GM18873 (cell line): ENCODE results near the gene GDI1.

Experiments
- ATAC-seq: cut with Tn5 transposase; IDR thresholded peaks from one replicate; pipeline ENCODE4 v1.9.1; 2021; ENCODE audit warnings: mild to moderate bottlenecking, moderate library complexity, moderate number of reproducible peaks; ENCODE audit not compliant: unreplicated experiment, low FRiP score

Gene GDI1

GRCh38 chrX:154436374-154436982 lies 476 bp upstream of the GDI1 start:
- no peak for ATAC-seq

DNA sequence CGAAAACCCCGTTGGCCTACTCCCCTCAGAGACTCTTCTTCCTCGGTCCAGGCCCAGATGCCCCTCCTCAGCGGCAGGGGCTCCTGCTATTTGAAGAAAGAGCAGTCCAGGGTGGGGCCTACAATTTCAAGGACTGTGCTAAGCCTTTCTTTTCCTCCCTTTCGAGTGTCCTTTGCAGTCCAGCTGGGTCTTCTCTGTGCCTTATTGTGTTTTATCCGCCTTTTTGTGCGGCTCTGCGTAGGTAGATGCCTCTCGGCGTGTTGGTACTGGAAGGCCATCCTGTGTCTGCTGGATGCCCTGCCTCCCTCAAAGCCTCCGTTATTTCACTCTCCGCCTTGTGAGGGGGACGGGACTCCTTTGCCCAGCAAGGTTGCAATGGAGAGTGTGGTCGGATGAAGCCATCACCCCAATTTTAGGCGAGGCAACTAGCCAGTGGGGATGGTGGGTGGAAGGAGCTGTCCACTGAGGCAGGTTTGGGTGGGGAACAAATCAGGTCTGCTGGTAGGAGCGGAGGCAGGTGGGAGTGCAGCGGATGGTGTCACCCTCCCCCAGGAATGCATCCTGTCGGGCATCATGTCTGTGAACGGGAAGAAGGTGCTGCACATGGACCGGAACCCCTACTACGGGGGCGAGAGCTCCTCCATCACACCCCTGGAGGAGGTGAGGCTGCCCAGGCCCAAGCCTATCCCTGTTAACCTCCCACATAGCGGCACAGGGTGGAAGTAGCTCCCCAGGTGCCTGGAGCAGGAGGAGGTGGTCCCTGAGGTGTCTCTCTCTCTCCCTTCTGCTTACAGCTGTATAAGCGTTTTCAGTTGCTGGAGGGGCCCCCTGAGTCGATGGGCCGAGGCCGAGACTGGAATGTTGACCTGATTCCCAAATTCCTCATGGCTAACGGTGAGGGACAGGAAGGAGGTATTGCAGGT lies 1.3 kb downstream of the GDI1 start:
- no peak for ATAC-seq

DNA sequence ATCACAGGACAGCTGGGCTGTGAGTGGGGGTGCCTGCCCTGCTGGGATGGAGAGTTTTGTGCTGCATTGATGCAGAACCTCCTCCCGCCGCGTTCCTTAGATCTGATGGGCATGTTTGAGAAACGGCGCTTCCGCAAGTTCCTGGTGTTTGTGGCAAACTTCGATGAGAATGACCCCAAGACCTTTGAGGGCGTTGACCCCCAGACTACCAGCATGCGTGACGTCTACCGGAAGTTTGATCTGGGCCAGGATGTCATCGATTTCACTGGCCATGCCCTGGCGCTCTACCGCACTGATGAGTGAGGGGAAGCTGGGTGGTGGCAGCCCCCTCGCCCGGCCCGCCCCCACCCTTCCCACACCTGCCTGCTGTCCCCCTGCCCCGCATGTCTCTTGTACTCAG lies 2.9 kb downstream of the GDI1 start:
- no peak for ATAC-seq

DNA sequence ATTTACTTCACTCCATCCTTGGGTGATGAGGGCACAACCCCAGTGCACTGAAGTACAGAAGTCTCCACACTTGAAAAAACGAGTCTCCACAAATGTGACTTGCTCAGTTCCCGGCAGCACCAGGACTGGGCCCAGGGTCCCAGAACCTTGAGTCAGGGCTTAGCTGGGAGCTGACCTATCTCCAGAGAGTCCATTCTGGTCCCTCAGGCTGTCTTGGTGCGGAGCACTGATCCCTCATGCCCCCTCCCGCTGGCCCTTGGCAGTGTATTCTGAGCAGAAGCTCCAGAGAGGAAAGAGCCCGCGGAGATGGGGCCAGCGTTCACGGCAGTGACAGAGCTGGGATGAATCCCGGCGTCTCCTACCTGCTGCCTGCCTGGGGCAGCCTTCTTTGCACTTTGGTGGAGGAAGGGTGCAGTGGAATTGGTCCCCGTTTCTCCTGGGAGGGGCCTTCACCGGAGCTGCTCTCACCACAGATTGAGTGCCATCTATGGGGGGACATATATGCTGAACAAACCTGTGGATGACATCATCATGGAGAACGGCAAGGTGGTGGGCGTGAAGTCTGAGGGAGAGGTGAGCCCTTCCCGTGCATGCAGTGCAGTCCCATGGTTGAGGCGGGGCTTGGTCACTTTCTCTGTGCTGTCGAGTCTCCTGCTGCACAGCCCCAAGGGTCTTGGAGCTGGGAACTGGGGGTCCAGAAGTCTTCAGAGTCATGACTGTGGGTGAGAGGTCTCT lies 3.8 kb downstream of the GDI1 start:
- no peak for ATAC-seq

DNA sequence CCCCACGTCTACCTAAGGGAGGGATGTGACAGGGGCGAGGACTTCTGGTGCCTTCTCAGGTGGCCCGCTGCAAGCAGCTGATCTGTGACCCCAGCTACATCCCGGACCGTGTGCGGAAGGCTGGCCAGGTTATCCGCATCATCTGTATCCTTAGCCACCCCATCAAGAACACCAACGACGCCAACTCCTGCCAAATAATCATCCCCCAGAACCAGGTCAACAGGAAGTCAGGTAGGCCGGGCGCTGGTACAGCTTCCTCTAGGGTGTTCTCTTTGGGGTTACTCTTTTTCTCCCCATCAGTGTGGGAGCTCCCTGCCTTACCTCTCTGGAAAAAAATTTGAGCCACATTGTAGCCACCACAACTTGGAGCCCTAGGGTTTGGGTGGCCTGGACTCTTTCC lies 4.6 kb downstream of the GDI1 start:
- no peak for ATAC-seq

DNA sequence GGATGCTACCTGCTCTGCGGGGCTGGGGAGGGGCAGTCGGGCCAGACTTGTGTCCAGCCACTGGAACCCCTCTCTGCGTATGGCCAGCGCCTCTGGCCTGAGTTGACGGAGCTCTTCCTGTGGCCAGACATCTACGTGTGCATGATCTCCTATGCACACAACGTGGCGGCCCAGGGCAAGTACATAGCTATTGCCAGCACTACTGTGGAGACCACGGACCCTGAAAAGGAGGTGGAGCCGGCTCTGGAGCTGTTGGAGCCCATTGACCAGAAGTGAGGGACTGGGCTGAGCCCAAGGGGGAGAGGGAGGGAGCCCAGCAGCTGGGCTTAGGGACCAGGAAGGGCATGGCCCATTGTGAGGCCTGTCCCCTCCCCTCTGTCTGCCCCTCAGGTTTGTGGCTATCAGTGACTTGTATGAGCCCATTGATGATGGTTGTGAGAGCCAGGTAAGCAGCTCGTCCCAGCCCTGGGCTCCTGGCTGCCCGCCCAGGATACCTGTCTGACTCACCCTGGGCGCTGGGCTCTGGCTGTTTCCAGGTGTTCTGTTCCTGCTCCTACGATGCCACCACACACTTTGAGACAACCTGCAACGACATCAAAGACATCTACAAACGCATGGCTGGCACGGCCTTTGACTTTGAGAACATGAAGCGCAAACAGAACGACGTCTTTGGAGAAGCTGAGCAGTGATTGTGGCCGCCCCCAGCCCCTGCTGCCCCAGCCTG lies 5.2 kb downstream of the GDI1 start:
- no peak for ATAC-seq

- ATAC-seq = no peak
These were observed 6.5 kb downstream of the GDI1 start for GRCh38 chrX:154443479-154443910.

- no peak for ATAC-seq
These were observed 7.2 kb downstream of the GDI1 start, which contains the start of gene FAM50A for GRCh38 chrX:154443992-154444754. Gene FAM50A, plus strand, starts transcription at chrX:154444141. Its CDS starts 95 bp downstream, at chrX:154444236.

GRCh38 chrX:154444755-154445246 lies 7.8 kb downstream of the GDI1 start:
- ATAC-seq = no peak

- ATAC-seq = no peak
These were observed 8.8 kb downstream of the GDI1 start for GRCh38 chrX:154445776-154446175.

- no peak for ATAC-seq
These were observed 9.5 kb downstream of the GDI1 start for GRCh38 chrX:154446430-154446829.

- ATAC-seq = no peak
These were observed 11.5 kb downstream of the GDI1 start for GRCh38 chrX:154448484-154448883.

DNA sequence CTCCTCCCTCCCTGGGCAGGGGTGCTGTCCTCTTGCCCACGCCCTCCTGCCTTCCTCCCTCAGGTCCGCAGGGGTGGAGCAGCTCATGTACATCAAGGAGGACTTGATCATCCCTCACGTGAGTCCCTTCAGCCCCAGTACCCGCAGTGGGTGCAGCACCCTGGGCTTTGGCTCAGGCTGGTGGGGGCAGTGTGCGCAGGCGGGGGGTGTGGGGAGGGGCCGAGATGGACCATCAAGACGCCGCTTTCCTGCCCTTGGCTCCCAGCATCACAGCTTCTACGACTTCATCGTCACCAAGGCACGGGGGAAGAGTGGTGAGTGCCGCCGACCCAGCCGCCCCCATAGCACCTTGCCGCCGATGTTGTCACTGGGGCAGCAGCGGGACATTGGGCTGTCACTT lies 12.7 kb downstream of the GDI1 start:
- ATAC-seq = no peak

DNA sequence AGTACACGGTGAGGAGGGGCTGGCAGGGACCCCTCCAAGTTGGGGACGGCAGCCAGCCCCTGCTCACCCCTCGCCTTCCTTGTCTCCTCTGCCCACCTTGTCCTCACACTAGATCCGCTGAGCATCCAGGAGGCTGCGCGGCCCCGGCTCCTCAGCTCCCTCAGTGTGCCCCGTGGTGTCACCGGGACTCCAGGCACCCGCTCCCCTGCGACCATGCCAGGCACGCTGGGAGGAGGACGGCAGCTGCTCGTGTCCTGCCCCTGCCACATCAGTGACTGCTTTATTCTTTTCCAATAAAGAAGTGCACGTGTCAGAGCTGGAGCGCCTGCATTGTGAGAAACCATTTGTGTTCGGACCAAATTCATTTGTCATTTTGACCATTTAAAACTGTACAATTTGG lies 13.4 kb downstream of the GDI1 start:
- ATAC-seq = no peak

DNA sequence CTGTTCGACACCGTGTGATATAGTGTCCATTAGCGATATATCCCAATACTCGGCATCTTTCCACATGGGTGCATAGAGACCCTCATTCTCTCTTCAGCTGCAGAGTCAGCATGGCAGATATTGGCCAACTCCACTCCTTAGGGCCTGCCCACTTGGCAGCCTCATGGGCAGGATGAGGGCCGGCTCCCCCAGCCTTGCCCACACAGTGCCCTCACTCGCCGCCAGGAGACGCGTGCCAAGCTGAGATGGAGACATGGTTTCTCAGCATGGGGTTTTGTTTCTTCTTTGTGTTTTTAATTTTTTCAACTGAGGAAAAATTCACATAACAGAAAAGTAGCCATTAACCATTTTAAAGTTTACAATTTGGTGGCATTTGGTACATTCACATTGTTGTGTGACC lies 15.9 kb downstream of the GDI1 start:
- no peak for ATAC-seq

GRCh38 chrX:154457491-154458115 lies 20.6 kb downstream of the GDI1 start:
- no peak for ATAC-seq

DNA sequence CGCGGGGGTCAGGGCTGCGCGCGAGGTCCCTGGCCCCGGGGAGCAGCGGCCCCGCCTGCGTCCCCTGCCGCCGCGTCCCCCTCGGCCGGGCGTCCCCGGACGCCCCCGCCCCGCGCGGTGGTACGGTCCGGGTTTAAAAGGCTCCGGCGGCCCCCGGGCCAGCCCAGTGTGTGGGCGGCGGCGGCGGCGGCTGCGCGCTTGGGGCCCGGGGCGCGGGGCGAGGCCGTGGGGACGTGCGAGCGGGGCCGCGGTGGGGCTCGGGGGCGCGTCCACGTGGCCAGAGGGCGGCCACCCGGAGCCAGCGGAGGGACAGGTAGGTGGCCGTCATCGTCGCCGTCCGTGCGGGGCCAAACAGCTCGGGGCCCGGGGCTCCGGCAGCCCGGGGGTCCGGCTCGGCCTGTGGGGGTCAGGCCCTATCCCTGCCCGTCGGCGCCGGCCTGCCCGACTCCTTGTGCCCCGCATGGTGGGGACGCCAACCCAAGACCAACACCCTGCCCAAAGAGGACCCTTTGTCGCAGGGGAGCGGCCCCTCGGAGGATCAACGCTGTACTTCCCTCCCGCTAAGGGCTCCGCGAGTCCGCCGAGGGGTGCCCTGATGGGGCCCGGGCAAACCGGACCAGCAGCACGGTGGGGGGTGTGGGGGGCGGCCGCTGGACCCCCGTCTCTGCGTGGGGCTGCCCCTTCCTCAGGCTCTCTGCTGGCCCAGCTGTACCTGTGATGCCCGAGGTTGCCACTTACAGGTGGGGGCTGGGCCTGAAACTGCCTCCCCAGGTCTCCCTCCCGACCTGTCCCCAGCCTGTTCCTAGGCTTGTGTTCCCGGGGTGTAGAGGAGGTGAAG lies 21.4 kb downstream of the GDI1 start, which contains the start of gene PLXNA3:
Gene PLXNA3, plus strand, starts transcription at position 166 of the 838 bp plus-strand sequence. CDS start 1,903 bp downstream, outside the sequence.
- ATAC-seq = no peak
